ENCODE measurements around the gene GPA33.

DNA sequence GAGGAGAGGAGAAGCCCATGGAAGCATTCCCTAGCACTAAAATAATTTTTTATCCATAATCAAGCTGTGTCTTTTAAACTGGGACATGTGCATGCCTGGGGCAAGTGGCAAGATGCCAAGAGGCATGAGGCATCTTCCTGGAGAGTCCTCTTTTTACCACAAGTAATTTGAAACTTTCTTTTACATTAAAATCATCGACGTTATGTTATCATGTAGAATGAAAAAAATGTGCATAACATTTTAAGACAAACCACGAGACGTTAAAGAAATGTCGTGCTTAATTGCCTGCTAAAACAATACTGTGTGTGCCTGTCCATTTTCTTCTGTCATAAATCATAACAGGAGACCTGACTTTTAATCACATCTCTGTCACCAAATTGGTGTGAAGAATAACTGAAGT lies 5.2 kb upstream of the GPA33 start:
- TF ChIP-seq, protein P1, sequence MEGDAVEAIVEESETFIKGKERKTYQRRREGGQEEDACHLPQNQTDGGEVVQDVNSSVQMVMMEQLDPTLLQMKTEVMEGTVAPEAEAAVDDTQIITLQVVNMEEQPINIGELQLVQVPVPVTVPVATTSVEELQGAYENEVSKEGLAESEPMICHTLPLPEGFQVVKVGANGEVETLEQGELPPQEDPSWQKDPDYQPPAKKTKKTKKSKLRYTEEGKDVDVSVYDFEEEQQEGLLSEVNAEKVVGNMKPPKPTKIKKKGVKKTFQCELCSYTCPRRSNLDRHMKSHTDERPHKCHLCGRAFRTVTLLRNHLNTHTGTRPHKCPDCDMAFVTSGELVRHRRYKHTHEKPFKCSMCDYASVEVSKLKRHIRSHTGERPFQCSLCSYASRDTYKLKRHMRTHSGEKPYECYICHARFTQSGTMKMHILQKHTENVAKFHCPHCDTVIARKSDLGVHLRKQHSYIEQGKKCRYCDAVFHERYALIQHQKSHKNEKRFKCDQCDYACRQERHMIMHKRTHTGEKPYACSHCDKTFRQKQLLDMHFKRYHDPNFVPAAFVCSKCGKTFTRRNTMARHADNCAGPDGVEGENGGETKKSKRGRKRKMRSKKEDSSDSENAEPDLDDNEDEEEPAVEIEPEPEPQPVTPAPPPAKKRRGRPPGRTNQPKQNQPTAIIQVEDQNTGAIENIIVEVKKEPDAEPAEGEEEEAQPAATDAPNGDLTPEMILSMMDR (IDR thresholded peaks at IDR 0.05; ENCODE audit: low read depth, low read length): no peak
- no peak for TF ChIP-seq POLR2A (IDR thresholded peaks at IDR 0.05; ENCODE audit: extremely low read depth, insufficient read length)

All from NB4 (cell line).